Muscle layer of duodenum (tissue), 2 donors: ENCODE data around the gene AKT3.

ENCODE experiments used
- H3K27ac ChIP-seq: one replicate; pipeline ENCODE4 v1.7.0; 2013; ENCODE audit warnings: mild to moderate bottlenecking, low read length
- H3K27me3 ChIP-seq: one replicate; pipeline ENCODE4 v1.7.0; 2013; ENCODE audit warnings: low read depth, mild to moderate bottlenecking, control low read depth, low read length
- H3K36me3 ChIP-seq, 2 donors: one replicate each; pipeline ENCODE4 v1.7.0; 2013; ENCODE audit warnings: low read length in 2 of 2, control low read depth in 1 of 2, mild to moderate bottlenecking in 1 of 2; ENCODE audit not compliant: insufficient read depth in 2 of 2, control insufficient read depth in 1 of 2
- H3K4me1 ChIP-seq, 2 donors: one replicate each; pipeline ENCODE4 v1.7.0; 2013; ENCODE audit warnings: low read length in 2 of 2, mild to moderate bottlenecking in 2 of 2, control low read depth in 1 of 2, moderate library complexity in 1 of 2; ENCODE audit not compliant: insufficient read depth in 2 of 2, control insufficient read depth in 1 of 2
- H3K4me3 ChIP-seq, 2 donors: one replicate each; pipeline ENCODE4 v1.7.0; 2013; ENCODE audit warnings: low read length in 2 of 2, low read depth in 1 of 2, mild to moderate bottlenecking in 1 of 2
- H3K9me3 ChIP-seq, 2 donors: one replicate each; pipeline ENCODE4 v1.7.0; 2013; ENCODE audit warnings: low read length in 2 of 2, control low read depth in 1 of 2, mild to moderate bottlenecking in 1 of 2; ENCODE audit not compliant: control insufficient read depth in 1 of 2
- donor health status: healthy.

AKT3 gene

GRCh38 chr1:243471754-243472745 is 378.0 kb downstream of the AKT3 start:
- Histone ChIP-seq H3K9me3 (no peaks in the 10 kb centered on the region), H3K36me3 (no peaks in the 10 kb centered on the region), H3K4me1 (peaks cover 0 to 14% of the 10 kb centered on the region in 2 donors), H3K4me3 (no peak overlapping the region), H3K27ac (no peak overlapping the region), H3K27me3 (no peaks in the 10 kb centered on the region)

DNA sequence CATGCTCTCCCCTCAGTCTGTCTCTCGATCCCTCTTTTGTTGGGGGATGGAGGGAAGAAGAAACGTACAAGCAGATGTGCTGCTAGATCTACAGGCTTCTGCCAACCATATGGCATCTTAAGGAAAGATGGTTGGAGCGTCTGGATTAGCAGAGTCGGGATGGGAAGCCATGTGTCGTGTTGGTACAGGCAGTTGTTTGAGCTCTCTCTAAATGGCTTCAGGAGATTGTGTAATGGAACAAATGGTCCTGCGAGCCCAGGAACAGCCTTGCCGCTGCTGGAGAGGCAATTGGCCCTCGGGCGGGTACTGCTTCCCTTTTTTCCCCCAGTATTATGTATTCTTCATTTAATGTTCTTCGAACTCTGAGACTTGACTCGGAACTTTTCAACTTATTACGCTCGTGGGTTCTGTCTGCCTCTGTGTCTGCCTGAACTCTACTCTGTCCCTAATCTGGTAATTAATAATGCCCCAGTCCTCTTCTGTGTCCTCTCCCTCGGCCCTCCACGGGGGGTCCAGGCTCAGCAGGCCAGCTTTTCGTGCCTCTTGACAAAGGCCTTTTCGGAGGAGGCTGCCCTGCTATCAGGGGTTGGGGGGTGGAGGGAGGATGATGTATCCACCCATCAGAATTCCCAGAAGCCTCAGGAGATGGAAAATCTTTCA is 378.9 kb downstream of the AKT3 start:
- Histone ChIP-seq H3K9me3 (no peaks in the 10 kb centered on the region), H3K36me3 (no peaks in the 10 kb centered on the region), H3K4me3 (no peak overlapping the region), H3K27ac (no peak overlapping the region), H3K4me1 (peaks cover 0 to 14% of the 10 kb centered on the region in 2 donors), H3K27me3 (no peaks in the 10 kb centered on the region)

- Histone ChIP-seq H3K4me3 (no peak overlapping the region), H3K27me3 (no peaks in the 10 kb centered on the region), H3K27ac (no peak overlapping the region), H3K4me1 (peaks cover 0 to 14% of the 10 kb centered on the region in 2 donors), H3K36me3 (no peaks in the 10 kb centered on the region), H3K9me3 (no peaks in the 10 kb centered on the region)
These were observed 379.5 kb downstream of the AKT3 start for GRCh38 chr1:243470502-243470901.

DNA sequence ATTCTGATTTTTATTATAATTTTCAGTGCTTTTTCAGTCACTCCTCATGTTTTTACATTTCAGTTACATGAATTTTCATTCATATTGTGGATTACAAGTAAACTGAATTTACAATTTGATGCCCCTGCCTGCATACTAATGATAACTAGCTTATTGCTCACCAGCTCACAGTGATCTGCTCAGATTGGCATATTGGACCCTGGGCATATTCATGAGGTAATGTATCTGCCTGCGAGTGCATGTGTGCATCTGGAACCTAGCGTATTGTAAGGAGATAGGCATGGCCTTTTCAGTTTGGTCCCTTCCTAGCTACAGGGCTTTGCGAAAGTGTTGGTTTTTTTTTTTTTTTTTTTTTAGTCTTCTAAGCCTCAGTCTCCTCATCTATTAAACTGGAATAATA is 380.5 kb downstream of the AKT3 start:
- H3K9me3 ChIP-seq, result no peaks in the 10 kb centered on the region
- H3K4me3 ChIP-seq, result no peak overlapping the region
- H3K36me3 ChIP-seq, result no peaks in the 10 kb centered on the region
- H3K27ac ChIP-seq, result no peak overlapping the region
- H3K4me1 ChIP-seq, result peaks cover 0 to 14% of the 10 kb centered on the region in 2 donors
- H3K27me3 ChIP-seq, result no peaks in the 10 kb centered on the region

DNA sequence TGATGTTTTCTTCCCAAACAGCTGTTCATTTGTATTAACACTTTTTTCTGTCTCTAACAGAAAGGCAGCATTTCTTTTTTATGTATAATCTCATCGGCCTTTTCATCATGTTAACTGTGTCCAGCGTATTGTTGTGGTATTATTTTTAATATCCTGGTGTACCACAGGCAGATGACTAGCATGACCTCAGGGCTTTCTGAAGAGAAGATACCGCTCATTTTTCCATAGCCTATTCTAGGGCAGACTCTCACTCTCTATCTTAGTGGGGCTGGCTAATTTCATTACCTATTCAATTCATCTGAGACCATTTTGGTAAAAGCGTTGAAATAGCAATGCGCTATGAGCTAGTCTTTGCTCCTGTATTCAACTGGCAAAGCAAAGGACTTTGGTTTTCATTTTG is 384.3 kb downstream of the AKT3 start:
- Histone ChIP-seq H3K27me3 (no peaks in the 10 kb centered on the region), H3K4me1 (no peaks in the 10 kb centered on the region), H3K9me3 (no peaks in the 10 kb centered on the region), H3K4me3 (no peak overlapping the region), H3K36me3 (peaks cover 0 to 3% of the 10 kb centered on the region in 2 donors), H3K27ac (no peak overlapping the region)

DNA sequence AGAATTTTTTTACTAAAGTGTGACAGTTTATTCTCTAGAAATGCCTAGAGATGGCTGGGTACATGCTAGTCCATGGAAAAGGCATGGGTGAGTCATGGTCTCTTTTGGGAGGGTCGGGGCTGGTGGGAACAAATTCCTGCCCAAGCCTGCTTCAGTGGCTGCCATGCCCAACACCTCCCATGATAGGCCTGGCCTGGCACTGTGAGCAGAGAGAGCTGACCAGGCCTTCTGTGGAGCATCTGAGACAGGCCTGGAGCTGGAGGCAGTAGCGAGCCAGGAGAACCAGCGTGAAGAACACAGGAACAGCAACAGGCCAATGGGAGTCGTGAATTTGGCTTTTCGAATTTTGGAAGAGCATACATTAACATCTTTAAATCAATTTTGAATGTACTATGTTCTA is 385.0 kb downstream of the AKT3 start:
- Histone ChIP-seq H3K27me3 (no peaks in the 10 kb centered on the region), H3K36me3 (peaks cover 0 to 3% of the 10 kb centered on the region in 2 donors), H3K9me3 (no peaks in the 10 kb centered on the region), H3K27ac (no peak overlapping the region), H3K4me1 (no peaks in the 10 kb centered on the region), H3K4me3 (no peak overlapping the region)

DNA sequence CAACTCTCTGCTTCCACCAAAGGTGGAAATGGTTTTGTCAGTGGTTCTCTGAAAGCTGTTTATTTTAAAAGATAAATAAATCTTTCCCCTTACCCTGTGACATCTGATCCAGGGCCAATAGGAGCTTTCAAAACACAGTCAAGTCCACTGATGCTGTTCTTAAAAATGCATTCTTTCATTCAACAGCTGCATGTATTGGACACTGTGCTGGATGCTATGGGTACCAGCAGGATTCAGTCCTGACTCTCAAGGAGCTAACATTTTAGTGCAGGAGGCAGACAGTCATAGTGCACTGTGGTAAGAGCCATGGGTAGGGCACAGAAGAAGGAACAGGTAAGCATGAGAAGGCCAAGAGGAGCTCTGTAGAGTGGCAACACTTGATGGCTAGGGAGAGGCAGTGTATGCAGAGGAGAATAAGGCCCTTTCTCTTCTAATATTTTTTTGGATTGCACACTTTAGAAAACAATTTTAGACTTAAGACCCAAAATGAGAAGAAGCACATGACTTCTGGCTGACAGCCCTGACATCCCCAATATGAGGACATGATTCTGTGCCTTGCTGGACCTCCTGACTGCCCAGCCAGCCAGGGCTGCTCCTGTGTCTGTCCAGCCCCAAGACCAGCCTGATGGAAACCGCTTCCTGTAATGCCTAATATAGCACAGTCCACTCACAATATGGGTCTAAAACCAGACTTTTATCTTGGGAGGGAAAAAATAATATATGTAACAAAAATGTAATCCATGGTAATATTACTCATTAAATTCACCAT is 386.9 kb downstream of the AKT3 start:
- H3K4me3 ChIP-seq, result no peak overlapping the region
- no peak overlapping the region for H3K27ac ChIP-seq
- H3K4me1 ChIP-seq, result no peaks in the 10 kb centered on the region
- H3K36me3 ChIP-seq, result peaks cover 3% of the 10 kb centered on the region in 2 donors
- no peaks in the 10 kb centered on the region for H3K27me3 ChIP-seq
- no peaks in the 10 kb centered on the region for H3K9me3 ChIP-seq

GRCh38 chr1:243461700-243462099 is 388.3 kb downstream of the AKT3 start:
- H3K27me3 ChIP-seq, result no peaks in the 10 kb centered on the region
- peaks cover 3% of the 10 kb centered on the region in 2 donors for H3K36me3 ChIP-seq
- no peaks in the 10 kb centered on the region for H3K9me3 ChIP-seq
- no peak overlapping the region for H3K27ac ChIP-seq
- H3K4me1 ChIP-seq, result no peaks in the 10 kb centered on the region
- no peak overlapping the region for H3K4me3 ChIP-seq

GRCh38 chr1:243459059-243459458 is 391.0 kb downstream of the AKT3 start:
- Histone ChIP-seq H3K36me3 (peaks cover 3 to 6% of the 10 kb centered on the region in 2 donors), H3K4me1 (no peaks in the 10 kb centered on the region), H3K27me3 (no peaks in the 10 kb centered on the region), H3K4me3 (no peak overlapping the region), H3K9me3 (no peaks in the 10 kb centered on the region), H3K27ac (no peak overlapping the region)

DNA sequence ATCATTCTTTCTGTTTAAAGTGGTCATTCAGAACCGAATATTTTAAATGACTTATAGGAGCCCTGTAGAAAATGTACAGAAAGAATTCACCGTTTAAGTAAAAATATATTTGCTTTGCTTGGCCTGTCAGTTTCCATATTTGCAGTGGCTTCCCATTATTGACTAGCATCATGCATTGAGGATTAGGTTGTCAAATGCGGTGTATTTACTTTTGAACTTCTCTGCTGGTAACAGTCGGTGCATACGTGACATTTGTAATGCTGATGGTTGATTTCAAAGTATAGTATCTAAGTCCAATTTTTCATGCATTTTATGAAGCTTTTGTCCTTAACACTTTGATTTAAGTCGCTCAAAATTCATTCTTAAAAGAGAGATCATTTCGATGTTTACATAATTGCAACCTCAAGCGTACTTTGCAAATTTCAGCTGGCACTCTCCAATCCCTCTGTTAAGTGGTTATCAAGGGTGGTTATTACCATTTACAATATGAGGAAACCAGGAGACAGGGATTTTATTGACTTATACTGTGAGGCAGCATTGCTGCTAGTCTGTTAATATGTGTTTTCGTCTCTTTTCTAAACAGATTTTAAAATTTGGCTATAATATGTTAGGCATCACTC is 392.6 kb downstream of the AKT3 start:
- Histone ChIP-seq H3K4me1 (no peaks in the 10 kb centered on the region), H3K4me3 (no peak overlapping the region), H3K27me3 (no peaks in the 10 kb centered on the region), H3K27ac (no peak overlapping the region), H3K36me3 (peaks cover 3 to 7% of the 10 kb centered on the region in 2 donors), H3K9me3 (no peaks in the 10 kb centered on the region)
